ENCODE measurements around the gene ADCYAP1R1. TPM values are rescaled to one million over a fixed set of nuclear protein-coding genes. Genes with fewer than 3 reads are reported as not detected.

ADCYAP1R1 gene
- total and polyA plus RNA-seq, 2 of the 8 experiments (the other 6 are each of a cell fraction or from before 2014, with no cell fraction given) = 14.4 to 14.6 TPM

DNA sequence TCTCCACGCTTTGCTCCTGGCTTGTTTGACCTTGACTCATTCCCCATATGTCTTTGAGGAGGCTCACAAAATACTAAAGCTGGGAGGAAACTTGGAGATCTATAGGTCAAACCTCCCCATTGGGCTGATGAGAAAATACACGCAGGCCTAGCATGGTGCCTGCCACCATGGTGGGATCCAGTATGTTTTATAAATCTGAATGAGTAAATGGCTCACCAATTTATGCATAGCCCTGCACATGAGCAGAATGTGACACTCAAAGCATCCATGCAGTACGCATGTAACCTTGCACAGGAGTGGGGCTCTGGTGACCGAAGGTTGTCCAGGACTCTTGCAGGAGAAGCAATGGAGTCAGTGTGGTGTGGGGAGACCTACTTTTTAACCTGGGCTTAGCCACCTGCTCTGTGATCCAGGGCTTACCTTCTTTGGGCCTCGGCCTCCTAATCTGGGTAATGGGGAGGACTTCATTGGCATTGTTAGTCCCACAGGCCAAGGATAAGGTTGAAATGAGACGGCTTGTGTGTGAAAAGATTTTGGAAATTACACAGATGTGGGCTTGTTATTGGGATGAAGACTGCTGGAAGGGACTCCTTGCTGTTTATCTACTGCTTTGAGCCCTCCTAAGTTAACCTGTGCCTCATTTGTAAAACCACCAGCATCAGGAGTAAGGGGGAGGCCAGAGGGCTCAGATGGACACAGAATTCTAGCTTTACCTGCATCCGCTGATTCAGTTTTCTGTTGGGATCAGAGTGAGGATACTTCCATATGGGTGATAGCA is 58.4 kb downstream of the ADCYAP1R1 start (continued):
- TF ChIP-seq, protein P1, sequence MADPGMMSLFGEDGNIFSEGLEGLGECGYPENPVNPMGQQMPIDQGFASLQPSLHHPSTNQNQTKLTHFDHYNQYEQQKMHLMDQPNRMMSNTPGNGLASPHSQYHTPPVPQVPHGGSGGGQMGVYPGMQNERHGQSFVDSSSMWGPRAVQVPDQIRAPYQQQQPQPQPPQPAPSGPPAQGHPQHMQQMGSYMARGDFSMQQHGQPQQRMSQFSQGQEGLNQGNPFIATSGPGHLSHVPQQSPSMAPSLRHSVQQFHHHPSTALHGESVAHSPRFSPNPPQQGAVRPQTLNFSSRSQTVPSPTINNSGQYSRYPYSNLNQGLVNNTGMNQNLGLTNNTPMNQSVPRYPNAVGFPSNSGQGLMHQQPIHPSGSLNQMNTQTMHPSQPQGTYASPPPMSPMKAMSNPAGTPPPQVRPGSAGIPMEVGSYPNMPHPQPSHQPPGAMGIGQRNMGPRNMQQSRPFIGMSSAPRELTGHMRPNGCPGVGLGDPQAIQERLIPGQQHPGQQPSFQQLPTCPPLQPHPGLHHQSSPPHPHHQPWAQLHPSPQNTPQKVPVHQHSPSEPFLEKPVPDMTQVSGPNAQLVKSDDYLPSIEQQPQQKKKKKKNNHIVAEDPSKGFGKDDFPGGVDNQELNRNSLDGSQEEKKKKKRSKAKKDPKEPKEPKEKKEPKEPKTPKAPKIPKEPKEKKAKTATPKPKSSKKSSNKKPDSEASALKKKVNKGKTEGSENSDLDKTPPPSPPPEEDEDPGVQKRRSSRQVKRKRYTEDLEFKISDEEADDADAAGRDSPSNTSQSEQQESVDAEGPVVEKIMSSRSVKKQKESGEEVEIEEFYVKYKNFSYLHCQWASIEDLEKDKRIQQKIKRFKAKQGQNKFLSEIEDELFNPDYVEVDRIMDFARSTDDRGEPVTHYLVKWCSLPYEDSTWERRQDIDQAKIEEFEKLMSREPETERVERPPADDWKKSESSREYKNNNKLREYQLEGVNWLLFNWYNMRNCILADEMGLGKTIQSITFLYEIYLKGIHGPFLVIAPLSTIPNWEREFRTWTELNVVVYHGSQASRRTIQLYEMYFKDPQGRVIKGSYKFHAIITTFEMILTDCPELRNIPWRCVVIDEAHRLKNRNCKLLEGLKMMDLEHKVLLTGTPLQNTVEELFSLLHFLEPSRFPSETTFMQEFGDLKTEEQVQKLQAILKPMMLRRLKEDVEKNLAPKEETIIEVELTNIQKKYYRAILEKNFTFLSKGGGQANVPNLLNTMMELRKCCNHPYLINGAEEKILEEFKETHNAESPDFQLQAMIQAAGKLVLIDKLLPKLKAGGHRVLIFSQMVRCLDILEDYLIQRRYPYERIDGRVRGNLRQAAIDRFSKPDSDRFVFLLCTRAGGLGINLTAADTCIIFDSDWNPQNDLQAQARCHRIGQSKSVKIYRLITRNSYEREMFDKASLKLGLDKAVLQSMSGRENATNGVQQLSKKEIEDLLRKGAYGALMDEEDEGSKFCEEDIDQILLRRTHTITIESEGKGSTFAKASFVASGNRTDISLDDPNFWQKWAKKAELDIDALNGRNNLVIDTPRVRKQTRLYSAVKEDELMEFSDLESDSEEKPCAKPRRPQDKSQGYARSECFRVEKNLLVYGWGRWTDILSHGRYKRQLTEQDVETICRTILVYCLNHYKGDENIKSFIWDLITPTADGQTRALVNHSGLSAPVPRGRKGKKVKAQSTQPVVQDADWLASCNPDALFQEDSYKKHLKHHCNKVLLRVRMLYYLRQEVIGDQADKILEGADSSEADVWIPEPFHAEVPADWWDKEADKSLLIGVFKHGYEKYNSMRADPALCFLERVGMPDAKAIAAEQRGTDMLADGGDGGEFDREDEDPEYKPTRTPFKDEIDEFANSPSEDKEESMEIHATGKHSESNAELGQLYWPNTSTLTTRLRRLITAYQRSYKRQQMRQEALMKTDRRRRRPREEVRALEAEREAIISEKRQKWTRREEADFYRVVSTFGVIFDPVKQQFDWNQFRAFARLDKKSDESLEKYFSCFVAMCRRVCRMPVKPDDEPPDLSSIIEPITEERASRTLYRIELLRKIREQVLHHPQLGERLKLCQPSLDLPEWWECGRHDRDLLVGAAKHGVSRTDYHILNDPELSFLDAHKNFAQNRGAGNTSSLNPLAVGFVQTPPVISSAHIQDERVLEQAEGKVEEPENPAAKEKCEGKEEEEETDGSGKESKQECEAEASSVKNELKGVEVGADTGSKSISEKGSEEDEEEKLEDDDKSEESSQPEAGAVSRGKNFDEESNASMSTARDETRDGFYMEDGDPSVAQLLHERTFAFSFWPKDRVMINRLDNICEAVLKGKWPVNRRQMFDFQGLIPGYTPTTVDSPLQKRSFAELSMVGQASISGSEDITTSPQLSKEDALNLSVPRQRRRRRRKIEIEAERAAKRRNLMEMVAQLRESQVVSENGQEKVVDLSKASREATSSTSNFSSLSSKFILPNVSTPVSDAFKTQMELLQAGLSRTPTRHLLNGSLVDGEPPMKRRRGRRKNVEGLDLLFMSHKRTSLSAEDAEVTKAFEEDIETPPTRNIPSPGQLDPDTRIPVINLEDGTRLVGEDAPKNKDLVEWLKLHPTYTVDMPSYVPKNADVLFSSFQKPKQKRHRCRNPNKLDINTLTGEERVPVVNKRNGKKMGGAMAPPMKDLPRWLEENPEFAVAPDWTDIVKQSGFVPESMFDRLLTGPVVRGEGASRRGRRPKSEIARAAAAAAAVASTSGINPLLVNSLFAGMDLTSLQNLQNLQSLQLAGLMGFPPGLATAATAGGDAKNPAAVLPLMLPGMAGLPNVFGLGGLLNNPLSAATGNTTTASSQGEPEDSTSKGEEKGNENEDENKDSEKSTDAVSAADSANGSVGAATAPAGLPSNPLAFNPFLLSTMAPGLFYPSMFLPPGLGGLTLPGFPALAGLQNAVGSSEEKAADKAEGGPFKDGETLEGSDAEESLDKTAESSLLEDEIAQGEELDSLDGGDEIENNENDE (IDR thresholded peaks at IDR 0.05; ENCODE audit: insufficient replicate concordance, low read length) = no peak
- TF ChIP-seq, protein P2, sequence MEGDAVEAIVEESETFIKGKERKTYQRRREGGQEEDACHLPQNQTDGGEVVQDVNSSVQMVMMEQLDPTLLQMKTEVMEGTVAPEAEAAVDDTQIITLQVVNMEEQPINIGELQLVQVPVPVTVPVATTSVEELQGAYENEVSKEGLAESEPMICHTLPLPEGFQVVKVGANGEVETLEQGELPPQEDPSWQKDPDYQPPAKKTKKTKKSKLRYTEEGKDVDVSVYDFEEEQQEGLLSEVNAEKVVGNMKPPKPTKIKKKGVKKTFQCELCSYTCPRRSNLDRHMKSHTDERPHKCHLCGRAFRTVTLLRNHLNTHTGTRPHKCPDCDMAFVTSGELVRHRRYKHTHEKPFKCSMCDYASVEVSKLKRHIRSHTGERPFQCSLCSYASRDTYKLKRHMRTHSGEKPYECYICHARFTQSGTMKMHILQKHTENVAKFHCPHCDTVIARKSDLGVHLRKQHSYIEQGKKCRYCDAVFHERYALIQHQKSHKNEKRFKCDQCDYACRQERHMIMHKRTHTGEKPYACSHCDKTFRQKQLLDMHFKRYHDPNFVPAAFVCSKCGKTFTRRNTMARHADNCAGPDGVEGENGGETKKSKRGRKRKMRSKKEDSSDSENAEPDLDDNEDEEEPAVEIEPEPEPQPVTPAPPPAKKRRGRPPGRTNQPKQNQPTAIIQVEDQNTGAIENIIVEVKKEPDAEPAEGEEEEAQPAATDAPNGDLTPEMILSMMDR (IDR thresholded peaks at IDR 0.05; ENCODE audit: control extremely low read depth in 1 of 3, insufficient read depth in 1 of 3, low read depth in 1 of 3, low read length in 3 of 3) = no peak
- TF ChIP-seq CBX5 (IDR thresholded peaks at IDR 0.05; ENCODE audit: low read depth, low read length) (no peak), HDAC6 (IDR thresholded peaks at IDR 0.05; ENCODE audit: low read depth, low read length) (no peak), KDM4A (IDR thresholded peaks at IDR 0.05; ENCODE audit: low read depth, low read length, severe bottlenecking) (no peak), RBBP5 (IDR thresholded peaks at IDR 0.05; ENCODE audit: borderline replicate concordance, low read depth, low read length) (no peak), GTF2F1 (IDR thresholded peaks at IDR 0.05; ENCODE audit: borderline replicate concordance, low read depth, low read length) (no peak)
